ENCODE results near the gene FAM110C.

DNA sequence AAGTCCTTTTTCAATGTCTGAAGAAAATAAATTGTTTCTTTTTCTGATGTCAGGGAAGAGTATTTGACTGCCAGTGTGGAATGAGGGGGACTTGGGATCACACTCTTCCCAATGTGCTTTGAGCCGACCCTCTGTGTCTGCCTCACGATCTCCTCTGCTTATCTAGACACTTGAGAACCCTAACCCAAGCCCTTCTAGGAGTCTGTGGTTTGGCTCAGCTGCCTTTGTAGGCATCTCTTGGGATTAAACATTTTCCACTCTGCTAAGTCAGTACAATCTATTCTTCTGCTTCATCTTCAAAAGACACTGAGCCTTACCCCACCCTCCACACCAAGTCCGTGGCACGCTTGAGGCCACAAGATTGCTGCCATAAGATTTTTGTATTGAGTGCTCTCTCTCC lies 19.4 kb downstream of the FAM110C start:
- TF ChIP-seq, protein P1, sequence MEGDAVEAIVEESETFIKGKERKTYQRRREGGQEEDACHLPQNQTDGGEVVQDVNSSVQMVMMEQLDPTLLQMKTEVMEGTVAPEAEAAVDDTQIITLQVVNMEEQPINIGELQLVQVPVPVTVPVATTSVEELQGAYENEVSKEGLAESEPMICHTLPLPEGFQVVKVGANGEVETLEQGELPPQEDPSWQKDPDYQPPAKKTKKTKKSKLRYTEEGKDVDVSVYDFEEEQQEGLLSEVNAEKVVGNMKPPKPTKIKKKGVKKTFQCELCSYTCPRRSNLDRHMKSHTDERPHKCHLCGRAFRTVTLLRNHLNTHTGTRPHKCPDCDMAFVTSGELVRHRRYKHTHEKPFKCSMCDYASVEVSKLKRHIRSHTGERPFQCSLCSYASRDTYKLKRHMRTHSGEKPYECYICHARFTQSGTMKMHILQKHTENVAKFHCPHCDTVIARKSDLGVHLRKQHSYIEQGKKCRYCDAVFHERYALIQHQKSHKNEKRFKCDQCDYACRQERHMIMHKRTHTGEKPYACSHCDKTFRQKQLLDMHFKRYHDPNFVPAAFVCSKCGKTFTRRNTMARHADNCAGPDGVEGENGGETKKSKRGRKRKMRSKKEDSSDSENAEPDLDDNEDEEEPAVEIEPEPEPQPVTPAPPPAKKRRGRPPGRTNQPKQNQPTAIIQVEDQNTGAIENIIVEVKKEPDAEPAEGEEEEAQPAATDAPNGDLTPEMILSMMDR (IDR thresholded peaks at IDR 0.05 in 4 of 5, conservative IDR thresholded peaks at IDR 0.05 in 1 of 5): no peak
- no peak for TF ChIP-seq POLR2A (IDR thresholded peaks at IDR 0.05)

All from gastrocnemius medialis (tissue), 4 donors.